Activated B cell treated with CpG ODN at 0.5 μM for 24 hours (primary cell): ENCODE measurements around the gene PPP6R3. TPM values are rescaled to one million over a fixed set of nuclear protein-coding genes. Genes with fewer than 3 reads are reported as not detected.

ENCODE experiments used
- ATAC-seq: fragments of 200-7000 bp; cut with Tn5 transposase; one replicate; pipeline ENCODE4 v1.10.0; 2021; ENCODE audit warnings: low read depth, mild to moderate bottlenecking, moderate library complexity
- CTCF ChIA-PET: fragments of 350-600 bp; sonication (Branson Sonifier 250); formaldehyde crosslinking; loops from one replicate; lab custom pipeline; 2021; ENCODE audit warnings: antibody characterized with exemption; lab: Charles Lee
- POLR2A ChIA-PET: fragments of 350-600 bp; sonication (Branson Sonifier 250); formaldehyde crosslinking; loops from one replicate; lab custom pipeline; 2021; ENCODE audit warnings: antibody characterized with exemption; lab: Charles Lee
- DNase-seq: peaks from one replicate; pipeline ENCODE4 v3.0.0; 2022
- H3K27ac Mint-ChIP-seq: one replicate; pipeline ENCODE4 v1.8.0; 2020; ENCODE audit warnings: mixed read lengths
- H3K27me3 Mint-ChIP-seq: one replicate; pipeline ENCODE4 v1.8.0; 2021; ENCODE audit warnings: mixed read lengths
- H3K36me3 Mint-ChIP-seq: one replicate; pipeline ENCODE4 v1.8.0; 2021; ENCODE audit warnings: low read depth, mixed read lengths
- H3K4me1 Mint-ChIP-seq: one replicate; pipeline ENCODE4 v1.8.0; 2021; ENCODE audit warnings: mixed read lengths
- H3K4me3 Mint-ChIP-seq: one replicate; pipeline ENCODE4 v1.8.0; 2020; ENCODE audit warnings: mild to moderate bottlenecking, mixed read lengths
- H3K9me3 Mint-ChIP-seq: one replicate; pipeline ENCODE4 v1.8.0; 2020; ENCODE audit warnings: mixed read lengths
- intact Hi-C: fragments of 100-400 bp; cut with micrococcal nuclease; formaldehyde crosslinking; loops from one replicate; pipeline ENCODE4 v1.15.1; 2024
- total RNA-seq: library from RNA; stranded (reverse); gene quantifications from 2 replicates; pipeline ENCODE4 v1.2.3, GENCODE V29; 2022
- TF ChIP-seq, protein P1 (sequence below): fragments of 200-600 bp; IDR thresholded peaks from one replicate; pipeline ENCODE4 v1.8.0; 2022; ENCODE audit warnings: antibody characterized with exemption, mild to moderate bottlenecking

The PPP6R3 gene
- total RNA-seq, 1 donor from 2014 or later = 147 TPM

DNA sequence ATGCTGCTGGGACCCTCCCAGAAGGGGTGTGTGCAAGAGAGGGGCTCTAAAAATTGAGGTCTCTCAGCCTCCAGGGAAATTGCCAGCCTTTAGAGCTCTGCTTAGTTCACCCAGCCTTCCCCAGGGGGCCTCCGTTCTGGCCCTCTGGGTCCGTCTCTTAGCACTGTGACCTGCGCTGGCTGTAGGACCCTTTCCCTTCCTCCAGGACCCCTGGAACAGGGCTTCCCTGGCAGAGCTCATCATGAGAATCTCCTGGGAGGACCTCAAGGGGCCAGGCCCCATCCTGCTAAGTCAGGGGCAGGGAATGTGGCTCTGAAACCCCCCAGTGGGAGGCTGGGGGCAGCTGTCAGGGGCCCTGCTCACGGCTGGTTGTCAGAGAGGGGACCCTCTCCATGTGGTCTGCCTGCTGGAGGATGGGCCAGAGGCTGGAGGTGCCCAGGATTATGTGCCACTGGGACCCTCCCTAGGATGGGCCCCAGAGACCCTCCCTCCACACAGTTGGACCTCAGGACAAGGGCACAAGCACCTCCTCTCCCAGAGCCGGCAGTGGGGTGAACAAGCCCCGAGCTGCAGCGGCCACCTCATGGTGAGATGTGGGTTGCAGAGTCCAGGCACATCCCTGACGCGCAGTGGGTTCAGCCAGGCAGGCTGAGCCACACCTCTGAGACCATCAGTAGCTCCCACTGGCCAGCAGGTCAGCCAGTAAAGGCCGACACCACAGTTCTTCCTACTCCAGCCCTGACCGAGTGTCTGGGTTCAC, 196.6 kb downstream of the PPP6R3 start:
- intact Hi-C loops = no loop called here
- no peak overlapping the region for H3K4me3 Mint-ChIP-seq
- no peak for DNase-seq
- peaks cover 16% of the 10 kb centered on the region for H3K27me3 Mint-ChIP-seq
- ChIA-PET CTCF (no interaction called here), POLR2A (no interaction called here)
- ATAC-seq = no peak
- H3K9me3 Mint-ChIP-seq = no peaks in the 10 kb centered on the region
- TF ChIP-seq, protein P1, sequence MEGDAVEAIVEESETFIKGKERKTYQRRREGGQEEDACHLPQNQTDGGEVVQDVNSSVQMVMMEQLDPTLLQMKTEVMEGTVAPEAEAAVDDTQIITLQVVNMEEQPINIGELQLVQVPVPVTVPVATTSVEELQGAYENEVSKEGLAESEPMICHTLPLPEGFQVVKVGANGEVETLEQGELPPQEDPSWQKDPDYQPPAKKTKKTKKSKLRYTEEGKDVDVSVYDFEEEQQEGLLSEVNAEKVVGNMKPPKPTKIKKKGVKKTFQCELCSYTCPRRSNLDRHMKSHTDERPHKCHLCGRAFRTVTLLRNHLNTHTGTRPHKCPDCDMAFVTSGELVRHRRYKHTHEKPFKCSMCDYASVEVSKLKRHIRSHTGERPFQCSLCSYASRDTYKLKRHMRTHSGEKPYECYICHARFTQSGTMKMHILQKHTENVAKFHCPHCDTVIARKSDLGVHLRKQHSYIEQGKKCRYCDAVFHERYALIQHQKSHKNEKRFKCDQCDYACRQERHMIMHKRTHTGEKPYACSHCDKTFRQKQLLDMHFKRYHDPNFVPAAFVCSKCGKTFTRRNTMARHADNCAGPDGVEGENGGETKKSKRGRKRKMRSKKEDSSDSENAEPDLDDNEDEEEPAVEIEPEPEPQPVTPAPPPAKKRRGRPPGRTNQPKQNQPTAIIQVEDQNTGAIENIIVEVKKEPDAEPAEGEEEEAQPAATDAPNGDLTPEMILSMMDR = no peak
- no peak overlapping the region for H3K27ac Mint-ChIP-seq
- H3K4me1 Mint-ChIP-seq = peaks cover 3% of the 10 kb centered on the region
- H3K36me3 Mint-ChIP-seq = no peaks in the 10 kb centered on the region

- no peaks in the 10 kb centered on the region for H3K9me3 Mint-ChIP-seq
- H3K36me3 Mint-ChIP-seq = no peaks in the 10 kb centered on the region
- intact Hi-C loops = no loop called here
- TF ChIP-seq, protein P1 = no peak
- CTCF ChIA-PET = no interaction called here
- no peak overlapping the region for H3K4me3 Mint-ChIP-seq
- POLR2A ChIA-PET = no interaction called here
- DNase-seq = no peak
- H3K27me3 Mint-ChIP-seq = peaks cover 16% of the 10 kb centered on the region
- no peaks in the 10 kb centered on the region for H3K4me1 Mint-ChIP-seq
- H3K27ac Mint-ChIP-seq = no peak overlapping the region
- no peak for ATAC-seq
Measured at GRCh38 chr11:68658097-68658496, 197.5 kb downstream of the PPP6R3 start.

DNA sequence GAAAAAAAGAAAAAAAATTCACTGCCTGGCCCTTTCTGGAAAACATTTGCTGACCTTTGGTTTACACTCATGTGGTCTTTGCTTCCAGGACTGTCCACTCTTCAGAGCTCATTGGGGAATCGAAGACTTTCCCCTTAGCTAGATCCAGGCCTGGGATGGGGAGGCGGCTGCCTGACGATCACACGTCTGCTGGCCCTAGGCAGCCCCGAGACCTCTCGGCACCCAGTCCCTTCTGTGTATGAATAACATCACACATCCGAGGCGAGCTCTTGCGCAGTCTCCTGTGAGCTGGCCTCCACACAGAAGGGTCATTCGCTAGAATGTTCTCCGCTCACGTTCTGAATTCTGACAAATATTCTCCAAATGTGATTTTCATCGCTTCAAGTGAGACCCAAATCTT, 198.1 kb downstream of the PPP6R3 start:
- no peak for DNase-seq
- POLR2A ChIA-PET = no interaction called here
- TF ChIP-seq, protein P1 = no peak
- Mint-ChIP-seq H3K36me3 (no peaks in the 10 kb centered on the region), H3K27ac (no peak overlapping the region), H3K9me3 (no peaks in the 10 kb centered on the region), H3K4me3 (no peak overlapping the region), H3K4me1 (no peaks in the 10 kb centered on the region), H3K27me3 (peaks cover 16% of the 10 kb centered on the region)
- intact Hi-C loops = no loop called here
- CTCF ChIA-PET = no interaction called here
- no peak for ATAC-seq

GRCh38 chr11:68659158-68659921, 198.8 kb downstream of the PPP6R3 start:
- Mint-ChIP-seq H3K36me3 (no peaks in the 10 kb centered on the region), H3K4me1 (no peaks in the 10 kb centered on the region), H3K9me3 (no peaks in the 10 kb centered on the region), H3K27ac (no peak overlapping the region), H3K27me3 (peaks cover 16% of the 10 kb centered on the region), H3K4me3 (no peak overlapping the region)
- CTCF ChIA-PET = no interaction called here
- intact Hi-C loops = no loop called here
- POLR2A ChIA-PET = no interaction called here
- DNase-seq = no peak
- no peak for ATAC-seq
- TF ChIP-seq, protein P1 = no peak

GRCh38 chr11:68660066-68660810, 199.7 kb downstream of the PPP6R3 start:
- Mint-ChIP-seq H3K4me1 (no peaks in the 10 kb centered on the region), H3K27ac (no peak overlapping the region)
- CTCF ChIA-PET = no interaction called here

More at GRCh38 chr11:68660066-68660810, 199.7 kb downstream of the PPP6R3 start:
- Mint-ChIP-seq H3K4me3 (no peak overlapping the region), H3K9me3 (no peaks in the 10 kb centered on the region), H3K27me3 (peaks cover 23% of the 10 kb centered on the region), H3K36me3 (no peaks in the 10 kb centered on the region)
- POLR2A ChIA-PET = no interaction called here
- intact Hi-C loops = no loop called here
- ATAC-seq = no peak
- no peak for DNase-seq
- TF ChIP-seq, protein P1 = no peak
